ENCODE results near the gene DDAH1. TPM values are rescaled to one million over a fixed set of nuclear protein-coding genes. Genes with fewer than 3 reads are reported as not detected.

Gene DDAH1
- total RNA-seq, 1 experiment from 2014 or later: 87.9 TPM

GRCh38 chr1:85361606-85362296 is 103.2 kb downstream of the DDAH1 start:
- TF ChIP-seq CTCF (IDR thresholded peaks at IDR 0.05; ENCODE audit: insufficient read depth in 1 of 2, low read depth in 1 of 2, low read length in 1 of 2, severe bottlenecking in 1 of 2, unreplicated experiment in 1 of 2): no peak
- ChIA-PET CTCF (no interaction called here), POLR2A (no interaction called here)
- no peaks in the 10 kb centered on the region for H3K36me3 ChIP-seq (ENCODE audit: control insufficient read depth, insufficient read depth, low read length)
- H3K4me1 ChIP-seq: no peaks in the 10 kb centered on the region
- no peaks in the 10 kb centered on the region for H3K27me3 Mint-ChIP-seq (ENCODE audit: insufficient read depth, unreplicated experiment)
- H3K9me3 Mint-ChIP-seq (ENCODE audit: unreplicated experiment): no peaks in the 10 kb centered on the region
- no TSS peak for BruUV-seq (replicated peaks)
- no peak overlapping the region for H3K4me3 Mint-ChIP-seq (ENCODE audit: unreplicated experiment)
- no peaks in the 10 kb centered on the region for H3K9me3 ChIP-seq
- DNase-seq: no peak
- no peak overlapping the region for H3K4me3 ChIP-seq (ENCODE audit: low read depth, low read length)
- intact Hi-C loops (cut with micrococcal nuclease; ENCODE audit: unreplicated experiment): no loop called here
- no peaks in the 10 kb centered on the region for H3K36me3 Mint-ChIP-seq (ENCODE audit: insufficient read depth, unreplicated experiment)
- H3K4me1 Mint-ChIP-seq (ENCODE audit: low read depth, unreplicated experiment): no peaks in the 10 kb centered on the region
- no peak overlapping the region for H3K27ac Mint-ChIP-seq (ENCODE audit: unreplicated experiment)
- no peaks in the 10 kb centered on the region for H3K27me3 ChIP-seq (replicated peaks; ENCODE audit: control insufficient read depth, insufficient read depth, low read length)

- TF ChIP-seq CTCF (IDR thresholded peaks at IDR 0.05; ENCODE audit: insufficient read depth in 1 of 2, low read depth in 1 of 2, low read length in 1 of 2, severe bottlenecking in 1 of 2, unreplicated experiment in 1 of 2): no peak
- Histone ChIP-seq H3K4me1 (no peaks in the 10 kb centered on the region), H3K27me3 (replicated peaks; ENCODE audit: control insufficient read depth, insufficient read depth, low read length) (no peaks in the 10 kb centered on the region), H3K36me3 (ENCODE audit: control insufficient read depth, insufficient read depth, low read length) (no peaks in the 10 kb centered on the region), H3K9me3 (no peaks in the 10 kb centered on the region), H3K4me3 (ENCODE audit: low read depth, low read length) (no peak overlapping the region)
- intact Hi-C loops (cut with micrococcal nuclease; ENCODE audit: unreplicated experiment): no loop called here
- Mint-ChIP-seq H3K4me3 (ENCODE audit: unreplicated experiment) (no peak overlapping the region), H3K4me1 (ENCODE audit: low read depth, unreplicated experiment) (no peaks in the 10 kb centered on the region), H3K27ac (ENCODE audit: unreplicated experiment) (no peak overlapping the region), H3K9me3 (ENCODE audit: unreplicated experiment) (no peaks in the 10 kb centered on the region), H3K36me3 (ENCODE audit: insufficient read depth, unreplicated experiment) (no peaks in the 10 kb centered on the region), H3K27me3 (ENCODE audit: insufficient read depth, unreplicated experiment) (no peaks in the 10 kb centered on the region)
- no TSS peak for BruUV-seq (replicated peaks)
- DNase-seq: no peak
- CTCF ChIA-PET: no interaction called here
- POLR2A ChIA-PET: no interaction called here
These were observed 104.0 kb downstream of the DDAH1 start for GRCh38 chr1:85360730-85361493.

GRCh38 chr1:85359874-85360721 is 104.9 kb downstream of the DDAH1 start:
- no peaks in the 10 kb centered on the region for H3K27me3 Mint-ChIP-seq (ENCODE audit: insufficient read depth, unreplicated experiment)
- ChIA-PET CTCF (no interaction called here), POLR2A (no interaction called here)
- no TSS peak for BruUV-seq (replicated peaks)
- no peak for DNase-seq
- H3K27ac Mint-ChIP-seq (ENCODE audit: unreplicated experiment): no peak overlapping the region
- intact Hi-C loops (cut with micrococcal nuclease; ENCODE audit: unreplicated experiment): no loop called here
- no peak for TF ChIP-seq CTCF (IDR thresholded peaks at IDR 0.05; ENCODE audit: insufficient read depth in 1 of 2, low read depth in 1 of 2, low read length in 1 of 2, severe bottlenecking in 1 of 2, unreplicated experiment in 1 of 2)
- Histone ChIP-seq H3K9me3 (no peaks in the 10 kb centered on the region), H3K36me3 (ENCODE audit: control insufficient read depth, insufficient read depth, low read length) (no peaks in the 10 kb centered on the region), H3K27me3 (replicated peaks; ENCODE audit: control insufficient read depth, insufficient read depth, low read length) (no peaks in the 10 kb centered on the region), H3K4me3 (ENCODE audit: low read depth, low read length) (no peak overlapping the region), H3K4me1 (no peaks in the 10 kb centered on the region)
- H3K36me3 Mint-ChIP-seq (ENCODE audit: insufficient read depth, unreplicated experiment): no peaks in the 10 kb centered on the region
- no peak overlapping the region for H3K4me3 Mint-ChIP-seq (ENCODE audit: unreplicated experiment)
- no peaks in the 10 kb centered on the region for H3K4me1 Mint-ChIP-seq (ENCODE audit: low read depth, unreplicated experiment)
- H3K9me3 Mint-ChIP-seq (ENCODE audit: unreplicated experiment): no peaks in the 10 kb centered on the region

All from Caco-2 (cell line).